ENCODE results near the gene RAPGEF6.
A peak's percentile ranks its signal among the peaks of the same experiment; 100 is the strongest.

RAPGEF6 gene

GRCh38 chr5:131541071-131541470, 94.0 kb downstream of the RAPGEF6 start:
- no peak overlapping the region for H2AFZ ChIP-seq (ENCODE audit: low read depth, low read length)
- H3K27ac ChIP-seq (ENCODE audit: low read length): no peak overlapping the region
- TF ChIP-seq, protein P1, sequence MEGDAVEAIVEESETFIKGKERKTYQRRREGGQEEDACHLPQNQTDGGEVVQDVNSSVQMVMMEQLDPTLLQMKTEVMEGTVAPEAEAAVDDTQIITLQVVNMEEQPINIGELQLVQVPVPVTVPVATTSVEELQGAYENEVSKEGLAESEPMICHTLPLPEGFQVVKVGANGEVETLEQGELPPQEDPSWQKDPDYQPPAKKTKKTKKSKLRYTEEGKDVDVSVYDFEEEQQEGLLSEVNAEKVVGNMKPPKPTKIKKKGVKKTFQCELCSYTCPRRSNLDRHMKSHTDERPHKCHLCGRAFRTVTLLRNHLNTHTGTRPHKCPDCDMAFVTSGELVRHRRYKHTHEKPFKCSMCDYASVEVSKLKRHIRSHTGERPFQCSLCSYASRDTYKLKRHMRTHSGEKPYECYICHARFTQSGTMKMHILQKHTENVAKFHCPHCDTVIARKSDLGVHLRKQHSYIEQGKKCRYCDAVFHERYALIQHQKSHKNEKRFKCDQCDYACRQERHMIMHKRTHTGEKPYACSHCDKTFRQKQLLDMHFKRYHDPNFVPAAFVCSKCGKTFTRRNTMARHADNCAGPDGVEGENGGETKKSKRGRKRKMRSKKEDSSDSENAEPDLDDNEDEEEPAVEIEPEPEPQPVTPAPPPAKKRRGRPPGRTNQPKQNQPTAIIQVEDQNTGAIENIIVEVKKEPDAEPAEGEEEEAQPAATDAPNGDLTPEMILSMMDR (IDR thresholded peaks at IDR 0.05; ENCODE audit: low read depth, low read length): no peak
- TF ChIP-seq EZH2phosphoT487 (IDR thresholded peaks at IDR 0.05; ENCODE audit: low read depth): no peak
- H3K4me3 ChIP-seq (ENCODE audit: low read length): no peak overlapping the region
- H3K36me3 ChIP-seq (replicated peaks; ENCODE audit: low read depth, low read length): no peaks in the 10 kb centered on the region
- H3K9me3 ChIP-seq (ENCODE audit: insufficient read depth, low read length): no peaks in the 10 kb centered on the region
- H3K4me2 ChIP-seq (ENCODE audit: low read length): no peak overlapping the region
- H4K20me1 ChIP-seq (ENCODE audit: insufficient read depth, low read length): peaks cover 11% of the 10 kb centered on the region
- H3K4me1 ChIP-seq (ENCODE audit: low read length): peaks cover 13% of the 10 kb centered on the region
- no peak overlapping the region for H3K9ac ChIP-seq (ENCODE audit: low read length)
- H3K27me3 ChIP-seq (ENCODE audit: low read depth, low read length): no peaks in the 10 kb centered on the region
- no peaks in the 10 kb centered on the region for H3K79me2 ChIP-seq (ENCODE audit: low read length)

DNA sequence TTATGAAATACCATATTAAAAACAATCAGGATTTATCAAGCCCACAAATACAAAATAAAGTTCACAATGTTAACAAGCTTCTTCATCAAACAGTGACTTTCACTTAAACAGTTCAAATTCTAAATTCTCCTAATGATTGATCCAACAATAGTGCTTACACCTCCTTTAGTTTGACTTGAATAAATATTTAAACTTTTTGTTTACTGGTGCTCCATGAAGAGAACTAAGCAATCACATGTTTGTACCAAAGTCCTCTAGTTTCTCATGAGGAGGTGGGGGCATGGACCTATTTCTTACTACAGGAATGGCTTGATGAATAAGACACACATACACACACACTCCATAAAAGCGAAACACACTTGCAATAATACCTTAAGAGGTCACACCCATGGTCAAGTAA, 95.8 kb downstream of the RAPGEF6 start:
- no peak overlapping the region for H3K4me2 ChIP-seq (ENCODE audit: low read length)
- no peak overlapping the region for H2AFZ ChIP-seq (ENCODE audit: low read depth, low read length)
- H3K9me3 ChIP-seq (ENCODE audit: insufficient read depth, low read length): no peaks in the 10 kb centered on the region
- H3K9ac ChIP-seq (ENCODE audit: low read length): no peak overlapping the region
- H3K27me3 ChIP-seq (ENCODE audit: low read depth, low read length): no peaks in the 10 kb centered on the region
- H3K4me1 ChIP-seq (ENCODE audit: low read length): peaks cover 15% of the 10 kb centered on the region
- no peak overlapping the region for H3K27ac ChIP-seq (ENCODE audit: low read length)
- H3K36me3 ChIP-seq (replicated peaks; ENCODE audit: low read depth, low read length): no peaks in the 10 kb centered on the region
- H3K79me2 ChIP-seq (ENCODE audit: low read length): no peaks in the 10 kb centered on the region
- TF ChIP-seq, protein P1 (IDR thresholded peaks at IDR 0.05; ENCODE audit: low read depth, low read length): no peak
- no peak for TF ChIP-seq EZH2phosphoT487 (IDR thresholded peaks at IDR 0.05; ENCODE audit: low read depth)
- no peak overlapping the region for H3K4me3 ChIP-seq (ENCODE audit: low read length)
- peaks cover 21% of the 10 kb centered on the region for H4K20me1 ChIP-seq (ENCODE audit: insufficient read depth, low read length)

GRCh38 chr5:131538177-131538593, 96.8 kb downstream of the RAPGEF6 start:
- Histone ChIP-seq H3K27me3 (ENCODE audit: low read depth, low read length) (no peaks in the 10 kb centered on the region), H3K9ac (ENCODE audit: low read length) (no peak overlapping the region), H3K79me2 (ENCODE audit: low read length) (no peaks in the 10 kb centered on the region), H3K4me1 (ENCODE audit: low read length) (peaks cover 15% of the 10 kb centered on the region), H4K20me1 (ENCODE audit: insufficient read depth, low read length) (peaks cover 24% of the 10 kb centered on the region), H3K4me3 (ENCODE audit: low read length) (no peak overlapping the region), H2AFZ (ENCODE audit: low read depth, low read length) (no peak overlapping the region), H3K9me3 (ENCODE audit: insufficient read depth, low read length) (no peaks in the 10 kb centered on the region), H3K4me2 (ENCODE audit: low read length) (no peak overlapping the region), H3K27ac (ENCODE audit: low read length) (no peak overlapping the region), H3K36me3 (replicated peaks; ENCODE audit: low read depth, low read length) (no peaks in the 10 kb centered on the region)
- TF ChIP-seq EZH2phosphoT487 (IDR thresholded peaks at IDR 0.05; ENCODE audit: low read depth): no peak
- TF ChIP-seq, protein P1 (IDR thresholded peaks at IDR 0.05; ENCODE audit: low read depth, low read length): no peak

DNA sequence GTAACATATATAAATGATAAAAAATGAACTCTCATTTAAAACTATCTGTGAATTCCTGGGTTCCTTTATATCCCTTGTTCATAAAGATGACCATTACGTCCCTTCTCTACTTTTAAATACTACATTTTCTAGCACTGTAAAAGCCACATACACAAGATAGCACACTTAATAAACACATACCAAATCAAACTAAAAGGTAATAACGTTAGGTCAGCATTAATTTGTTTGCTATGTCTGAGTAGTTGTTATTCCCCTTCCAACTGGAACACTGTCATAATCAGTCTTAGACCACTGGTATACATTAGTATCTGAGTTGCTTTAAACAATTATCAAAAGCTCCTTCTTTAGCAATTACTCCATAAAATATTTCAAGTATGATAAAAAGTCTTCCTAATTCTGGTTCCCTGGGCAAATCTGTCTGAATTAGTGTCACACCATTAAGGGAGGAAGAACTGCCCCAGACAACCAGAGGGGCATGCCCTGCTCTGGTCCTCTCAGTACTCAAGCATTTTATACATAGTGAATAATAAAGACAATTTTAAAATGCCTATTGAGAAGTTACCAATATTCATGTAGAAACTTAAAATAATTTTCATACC, 98.1 kb downstream of the RAPGEF6 start:
- H3K4me1 ChIP-seq (ENCODE audit: low read length): peaks cover 15% of the 10 kb centered on the region

More for the DNA sequence above, 98.1 kb downstream of the RAPGEF6 start:
- Histone ChIP-seq H3K4me2 (ENCODE audit: low read length) (peak overlapping the region; percentile 65), H3K4me3 (ENCODE audit: low read length) (peak overlapping the region; percentile 43), H3K79me2 (ENCODE audit: low read length) (no peaks in the 10 kb centered on the region), H3K36me3 (replicated peaks; ENCODE audit: low read depth, low read length) (no peaks in the 10 kb centered on the region), H3K9me3 (ENCODE audit: insufficient read depth, low read length) (no peaks in the 10 kb centered on the region), H2AFZ (ENCODE audit: low read depth, low read length) (no peak overlapping the region), H4K20me1 (ENCODE audit: insufficient read depth, low read length) (peaks cover 24% of the 10 kb centered on the region), H3K27me3 (ENCODE audit: low read depth, low read length) (no peaks in the 10 kb centered on the region), H3K27ac (ENCODE audit: low read length) (no peak overlapping the region), H3K9ac (ENCODE audit: low read length) (no peak overlapping the region)
- no peak for TF ChIP-seq EZH2phosphoT487 (IDR thresholded peaks at IDR 0.05; ENCODE audit: low read depth)
- TF ChIP-seq, protein P1 (IDR thresholded peaks at IDR 0.05; ENCODE audit: low read depth, low read length): no peak
